NCI-H2227 (cell line): ENCODE results near the gene NCOA3.

Experiments
- DNase-seq: peaks from one replicate; lab custom pipeline; 2025; ENCODE audit not compliant: unreplicated experiment; lab: John Stamatoyannopoulos, UW

Gene NCOA3

GRCh38 chr20:47596003-47596571, 94.4 kb downstream of the NCOA3 start:
- DNase-seq, result no peak

GRCh38 chr20:47597090-47597489, 95.4 kb downstream of the NCOA3 start:
- no peak for DNase-seq

GRCh38 chr20:47598911-47599744, 97.4 kb downstream of the NCOA3 start:
- no peak for DNase-seq

GRCh38 chr20:47600967-47601547, 99.4 kb downstream of the NCOA3 start:
- no peak for DNase-seq

- no peak for DNase-seq
Measured at GRCh38 chr20:47603260-47603659, 101.6 kb downstream of the NCOA3 start.

- no peak for DNase-seq
Measured at GRCh38 chr20:47605673-47606413, 104.2 kb downstream of the NCOA3 start.

GRCh38 chr20:47606414-47606982, 104.8 kb downstream of the NCOA3 start:
- peak; percentile 57 for DNase-seq

GRCh38 chr20:47606983-47607613, 105.4 kb downstream of the NCOA3 start:
- no peak for DNase-seq

GRCh38 chr20:47609001-47609400, 107.3 kb downstream of the NCOA3 start:
- DNase-seq, result no peak

- no peak for DNase-seq
Measured at GRCh38 chr20:47610247-47610944, 108.7 kb downstream of the NCOA3 start.

GRCh38 chr20:47610945-47611250, 109.2 kb downstream of the NCOA3 start:
- DNase-seq, result no peak

- DNase-seq, result no peak
Measured at GRCh38 chr20:47611785-47612184, 110.1 kb downstream of the NCOA3 start.

- DNase-seq, result no peak
Measured at GRCh38 chr20:47612670-47613069, 111.0 kb downstream of the NCOA3 start.

GRCh38 chr20:47614703-47615309, 113.1 kb downstream of the NCOA3 start:
- DNase-seq, result no peak

GRCh38 chr20:47618479-47618878, 116.8 kb downstream of the NCOA3 start:
- DNase-seq, result no peak

GRCh38 chr20:47620808-47621805, 119.4 kb downstream of the NCOA3 start:
- peak; percentile 73 for DNase-seq

- no peak for DNase-seq
Measured at GRCh38 chr20:47622118-47622665, 120.5 kb downstream of the NCOA3 start.

- DNase-seq, result no peak
Measured at GRCh38 chr20:47623206-47623605, 121.5 kb downstream of the NCOA3 start.
